ENCODE data around the gene ENOPH1. TPM values are rescaled to one million over a fixed set of nuclear protein-coding genes. Genes with fewer than 3 reads are reported as not detected.
A peak's percentile ranks its signal among the peaks of the same experiment; 100 is the strongest.
"Not testable (repeated sequence)": the region's sequence is repeated elsewhere in the genome, so short reads cannot be mapped to it uniquely, and the experiment has no call there.

ENOPH1 gene
- 10 to 100 TPM; 15.9 to 20.8 TPM for total RNA-seq
- long read RNA-seq, transcript ENOPH1-202 (5 exons, 1,689 nt), result minor isoform, 5 of 41 reads
- long read RNA-seq, transcript ENOPH1-203 (6 exons, 1,874 nt), result minor isoform, 10 of 41 reads
- long read RNA-seq, transcript ENOPH1-201 (6 exons, 2,025 nt), result major isoform, 25 of 41 reads
- long read RNA-seq, partial matches to known transcripts, result 0 of 41 reads
- long read RNA-seq, other reads (novel, unspliced or antisense), result 1 of 41 reads

GRCh38 chr4:82430193-82430963 is at the start of gene ENOPH1, which contains the start of gene HNRNPDL:
Gene ENOPH1, plus strand, starts transcription at chr4:82430590. Its CDS starts 240 bp downstream, at chr4:82430830.
Gene HNRNPDL, minus strand, starts transcription at chr4:82430462. Its CDS starts 772 bp downstream, at chr4:82429690.
- intact Hi-C loops (cut with DNase I, micrococcal nuclease), result no loop called here
- ATAC-seq (peak; percentile 80), DNase-seq (peak; percentile 96 to 98)

GRCh38 chr4:82380831-82381230 is 49.6 kb upstream of the ENOPH1 start:
- no peak for ATAC-seq
- intact Hi-C loops (cut with DNase I, micrococcal nuclease), result no loop called here
- DNase-seq, result no peak

- ATAC-seq (no peak), DNase-seq (no peak)
- intact Hi-C loops (cut with DNase I, micrococcal nuclease), result no loop called here
Measured at GRCh38 chr4:82381235-82381634, 49.2 kb upstream of the ENOPH1 start.

GRCh38 chr4:82381661-82382296 is 48.6 kb upstream of the ENOPH1 start:
- no peak for ATAC-seq
- intact Hi-C loops (cut with DNase I, micrococcal nuclease), result no loop called here

GRCh38 chr4:82382751-82383150 is 47.6 kb upstream of the ENOPH1 start:
- DNase-seq (no peak), ATAC-seq (no peak)
- intact Hi-C loops (cut with DNase I, micrococcal nuclease), result no loop called here

More at GRCh38 chr4:82381661-82382296, 48.6 kb upstream of the ENOPH1 start:
- no peak for DNase-seq

- ATAC-seq; intact Hi-C loops (cut with DNase I, micrococcal nuclease): not testable (repeated sequence)
Measured at GRCh38 chr4:82386312-82386711, 44.1 kb upstream of the ENOPH1 start.

GRCh38 chr4:82388405-82388804 is 42.0 kb upstream of the ENOPH1 start:
- peak; percentile 58 for ATAC-seq
- no peak for DNase-seq
- intact Hi-C loops (cut with DNase I, micrococcal nuclease), result no loop called here

More at GRCh38 chr4:82386312-82386711, 44.1 kb upstream of the ENOPH1 start:
- DNase-seq, result not testable (repeated sequence)

GRCh38 chr4:82390061-82390460 is 40.3 kb upstream of the ENOPH1 start:
- DNase-seq; ATAC-seq; intact Hi-C loops (cut with DNase I, micrococcal nuclease): not testable (repeated sequence)

- intact Hi-C loops (cut with DNase I, micrococcal nuclease), result no loop called here
- no peak for ATAC-seq
- no peak for DNase-seq
Measured at GRCh38 chr4:82394896-82395295, 35.5 kb upstream of the ENOPH1 start.

- no peak for ATAC-seq
- intact Hi-C loops (cut with DNase I, micrococcal nuclease), result no loop called here
- no peak for DNase-seq
Measured at GRCh38 chr4:82397527-82397926, 32.9 kb upstream of the ENOPH1 start.

- ATAC-seq, result no peak
- intact Hi-C loops (cut with DNase I, micrococcal nuclease), result no loop called here
- DNase-seq, result no peak
Measured at GRCh38 chr4:82398263-82398662, 32.1 kb upstream of the ENOPH1 start.

- intact Hi-C loops (cut with DNase I, micrococcal nuclease), result no loop called here
- ATAC-seq (no peak), DNase-seq (no peak)
Measured at GRCh38 chr4:82401600-82401999, 28.8 kb upstream of the ENOPH1 start.

- DNase-seq (no peak), ATAC-seq (no peak)
- intact Hi-C loops (cut with DNase I, micrococcal nuclease), result no loop called here
Measured at GRCh38 chr4:82402196-82402775, 28.1 kb upstream of the ENOPH1 start.

GRCh38 chr4:82403725-82404124 is 26.7 kb upstream of the ENOPH1 start:
- no peak for ATAC-seq
- intact Hi-C loops (cut with DNase I, micrococcal nuclease), result no loop called here
- no peak for DNase-seq

- DNase-seq; ATAC-seq; intact Hi-C loops (cut with DNase I, micrococcal nuclease): not testable (repeated sequence)
Measured at GRCh38 chr4:82415061-82415460, 15.3 kb upstream of the ENOPH1 start.

- DNase-seq (no peak), ATAC-seq (no peak)
- intact Hi-C loops (cut with DNase I, micrococcal nuclease), result no loop called here
Measured at GRCh38 chr4:82415922-82416365, 14.4 kb upstream of the ENOPH1 start.

GRCh38 chr4:82419451-82419850 is 10.9 kb upstream of the ENOPH1 start:
- intact Hi-C loops (cut with DNase I, micrococcal nuclease), result no loop called here
- DNase-seq (no peak), ATAC-seq (no peak)

- DNase-seq (no peak), ATAC-seq (peak; percentile 24)
- intact Hi-C loops (cut with DNase I, micrococcal nuclease), result loop anchor here (10.0 kb wide), 1 partner anchor 47 kb away; the partner anchor contains the start of gene HNRNPD (in 2 of the 2)
Measured at GRCh38 chr4:82421796-82422560, 8.4 kb upstream of the ENOPH1 start.
